GM21576 (cell line): ENCODE measurements around the gene LYPD6B.

Source experiments
- ATAC-seq: cut with Tn5 transposase; IDR thresholded peaks from one replicate; pipeline ENCODE4 v1.9.1; 2021; ENCODE audit warnings: mild to moderate bottlenecking, moderate library complexity; ENCODE audit not compliant: unreplicated experiment

The LYPD6B gene

DNA sequence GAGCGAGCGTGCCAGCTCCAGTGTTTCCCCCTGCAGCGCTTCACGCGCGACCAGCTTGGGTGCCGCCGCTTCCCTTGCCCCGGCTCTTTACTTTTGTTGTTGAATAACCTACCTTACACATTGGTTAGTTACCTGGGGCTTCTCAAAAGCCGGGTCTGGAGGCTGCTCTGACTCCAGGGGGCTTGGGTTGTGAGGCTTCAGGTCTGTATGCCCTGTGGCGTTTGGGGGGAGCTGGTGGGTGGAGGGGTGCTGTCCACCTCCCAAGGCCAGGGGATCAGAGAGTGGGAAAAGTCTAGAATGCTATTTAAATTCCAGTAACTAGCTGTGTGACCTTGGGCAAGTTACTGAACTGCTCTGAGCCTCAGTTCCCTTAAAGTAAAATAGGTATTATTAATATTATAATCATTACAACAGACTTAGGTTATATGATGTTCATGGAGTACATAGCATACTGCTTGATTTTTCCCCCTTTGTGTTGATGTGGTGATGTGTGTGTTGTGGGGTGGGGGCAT, 770 bp downstream of the LYPD6B start:
- ATAC-seq, result no peak

DNA sequence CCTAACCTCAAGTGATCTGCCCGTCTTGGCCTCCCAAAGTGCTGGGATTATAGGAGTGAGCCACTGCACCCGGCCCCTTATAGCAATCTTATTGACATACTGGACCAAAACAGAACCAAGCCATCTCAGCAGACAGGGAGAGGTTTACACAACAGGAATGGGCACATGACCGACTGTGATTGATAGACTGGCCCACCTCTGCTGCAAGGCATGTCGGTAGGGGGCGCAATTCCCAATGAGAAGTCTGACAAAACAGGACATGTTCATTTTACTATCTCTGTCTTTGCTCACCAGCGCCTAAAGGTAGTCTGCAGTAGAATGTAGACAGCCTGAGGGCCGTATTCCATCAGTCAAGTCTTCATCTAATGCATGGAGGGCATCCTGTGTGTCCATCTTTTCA, 2.0 kb downstream of the LYPD6B start:
- ATAC-seq, result peak; percentile 37

DNA sequence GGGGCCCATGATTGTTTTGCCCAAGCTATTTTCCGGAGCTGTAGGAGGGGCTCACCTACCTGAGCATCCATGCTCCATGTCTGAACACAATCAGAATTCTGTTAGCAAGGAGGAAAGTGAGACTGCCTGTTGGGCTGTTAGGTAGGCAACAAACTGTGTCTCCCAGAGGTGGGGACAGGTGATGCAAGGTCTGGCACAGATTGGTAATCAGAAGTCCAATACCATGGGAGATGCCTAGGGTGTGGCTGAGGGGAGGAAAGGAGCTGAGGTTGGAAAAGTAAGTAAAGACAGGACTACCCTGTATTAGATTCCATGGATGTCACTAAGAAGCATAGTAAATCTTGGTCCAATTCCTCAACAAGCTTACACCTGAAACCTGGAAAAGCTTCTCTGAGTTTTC, 3.0 kb downstream of the LYPD6B start:
- ATAC-seq, result no peak

DNA sequence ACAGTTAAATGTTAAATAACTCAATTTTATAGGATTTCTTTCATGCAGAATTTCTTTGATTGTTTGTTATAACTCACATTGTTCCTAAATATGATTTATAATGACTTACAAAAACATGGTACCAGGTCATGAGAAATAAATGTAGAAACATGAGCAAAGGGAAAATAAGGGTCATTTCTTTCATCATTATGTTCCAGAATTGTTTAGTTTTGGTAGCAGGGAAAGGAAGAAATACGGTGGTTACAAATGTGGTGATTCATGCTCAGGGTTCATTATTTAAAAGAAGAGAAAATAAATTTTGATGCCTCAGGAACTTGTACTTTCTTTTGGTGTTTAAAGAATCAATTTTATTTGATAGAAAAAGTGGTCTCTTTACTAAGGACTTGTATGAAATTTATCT, 4.4 kb downstream of the LYPD6B start:
- no peak for ATAC-seq

GRCh38 chr2:149044500-149044899, 6.0 kb downstream of the LYPD6B start:
- ATAC-seq, result no peak

GRCh38 chr2:149047118-149047517, 8.6 kb downstream of the LYPD6B start:
- ATAC-seq, result no peak

DNA sequence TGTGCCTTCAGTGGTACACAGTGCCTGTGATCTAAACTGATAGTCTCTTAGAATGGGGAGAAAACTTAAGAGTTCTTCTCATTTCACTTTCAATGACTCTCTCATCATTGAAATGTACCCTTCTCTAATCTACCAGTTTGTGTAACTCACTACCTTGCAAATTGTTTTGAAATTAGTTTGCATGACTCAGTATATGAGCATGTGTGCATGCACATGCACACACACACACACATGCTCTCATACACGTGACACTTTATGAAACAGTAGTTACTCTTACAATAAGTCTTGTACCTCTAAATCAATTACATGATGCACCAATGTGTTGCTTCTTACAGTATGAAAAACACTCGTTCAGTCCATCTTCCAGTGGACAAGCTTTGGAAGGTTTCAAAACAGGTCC, 10.6 kb downstream of the LYPD6B start:
- no peak for ATAC-seq

GRCh38 chr2:149050188-149050587, 11.7 kb downstream of the LYPD6B start:
- peak; percentile 90 for ATAC-seq

GRCh38 chr2:149055751-149056150, 17.3 kb downstream of the LYPD6B start:
- ATAC-seq, result no peak

GRCh38 chr2:149056541-149057255, 18.2 kb downstream of the LYPD6B start:
- no peak for ATAC-seq

GRCh38 chr2:149057401-149057800, 18.9 kb downstream of the LYPD6B start:
- no peak for ATAC-seq

- no peak for ATAC-seq
Observed at GRCh38 chr2:149058936-149059335, 20.4 kb downstream of the LYPD6B start.

DNA sequence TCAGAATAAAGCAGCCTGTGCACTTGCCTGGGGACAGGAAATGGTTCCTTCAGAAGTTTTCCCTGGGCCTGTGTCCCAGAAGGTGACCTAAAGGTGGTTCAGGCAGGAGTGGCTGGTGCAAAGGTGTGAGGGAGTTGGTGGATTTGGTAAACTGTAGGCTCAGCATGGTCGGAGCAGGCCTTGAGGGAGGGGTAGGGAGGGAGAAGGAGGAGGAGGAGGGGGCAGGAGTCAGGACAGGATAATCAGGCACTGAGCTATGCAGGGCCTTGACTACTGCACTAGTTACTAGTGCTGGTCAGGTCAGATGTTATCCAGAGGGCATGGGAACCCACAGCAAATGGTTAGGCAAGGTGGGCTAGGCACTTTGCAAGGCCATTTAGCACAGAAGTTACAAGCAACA, 21.3 kb downstream of the LYPD6B start:
- no peak for ATAC-seq

DNA sequence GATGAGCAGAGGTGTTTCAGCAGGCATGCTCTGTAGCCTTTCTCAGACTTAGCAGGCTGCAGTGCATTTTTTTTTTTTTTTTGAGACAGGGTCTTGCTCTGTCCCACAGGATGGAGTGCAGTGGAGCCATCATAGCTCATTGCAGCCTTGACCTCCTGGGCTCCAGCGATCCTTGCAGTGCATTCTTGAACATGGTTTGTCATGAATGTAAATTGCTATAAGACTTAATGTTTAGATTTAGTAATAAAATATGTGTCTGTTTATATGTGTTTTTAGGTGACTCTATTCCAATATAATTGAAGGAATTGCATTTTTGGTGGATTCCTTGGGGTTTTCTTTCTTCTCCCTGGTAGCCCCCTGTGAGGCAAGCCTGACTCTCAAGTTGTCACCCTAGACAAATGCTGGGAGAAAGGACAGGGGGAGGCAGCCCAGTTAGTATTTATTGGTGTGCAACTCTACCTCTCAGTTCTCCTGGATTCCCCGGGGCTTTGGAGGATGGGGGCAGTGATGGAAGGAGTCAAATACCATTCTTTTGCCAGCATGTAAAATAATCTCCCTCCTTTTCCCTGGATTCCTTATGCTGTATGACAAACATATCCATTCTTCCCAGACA, 22.7 kb downstream of the LYPD6B start:
- ATAC-seq, result no peak

DNA sequence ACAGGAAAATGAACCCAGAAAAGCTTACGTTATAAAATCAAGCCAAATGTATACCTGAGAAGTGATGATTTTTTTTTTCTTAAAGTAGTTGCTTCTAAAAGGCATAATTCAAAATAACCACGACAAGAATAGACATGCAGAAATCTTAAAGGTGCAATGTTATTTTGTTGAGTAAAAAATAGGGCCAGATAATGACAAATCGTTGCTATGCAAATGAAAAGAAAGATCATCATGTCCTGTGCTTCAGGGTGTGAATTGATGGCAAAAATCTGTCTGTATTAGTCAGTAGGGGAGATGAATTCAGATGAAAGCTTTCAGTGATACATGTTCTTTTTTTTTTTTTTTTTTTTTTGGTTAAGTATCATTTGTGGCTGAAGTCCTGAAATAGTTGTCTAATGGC, 24.0 kb downstream of the LYPD6B start:
- no peak for ATAC-seq

DNA sequence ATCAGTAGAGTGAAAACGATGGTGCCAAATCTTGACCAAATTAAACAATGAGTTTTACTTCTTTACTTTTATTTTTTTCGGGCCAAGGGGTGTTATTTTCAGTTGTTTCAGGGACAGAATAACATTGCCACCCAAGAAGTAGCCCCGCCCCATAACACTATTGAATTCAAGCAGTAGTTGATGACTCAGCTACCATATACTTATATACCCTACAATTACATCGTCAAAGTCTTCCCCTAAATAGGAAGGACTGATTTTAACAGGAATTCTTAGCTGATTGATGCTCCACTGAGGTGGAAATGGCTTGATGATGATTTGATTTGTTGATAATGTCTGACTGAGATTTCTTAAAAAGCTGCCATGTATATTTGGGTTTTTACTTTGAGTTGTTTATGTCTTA, 24.7 kb downstream of the LYPD6B start:
- ATAC-seq, result no peak

DNA sequence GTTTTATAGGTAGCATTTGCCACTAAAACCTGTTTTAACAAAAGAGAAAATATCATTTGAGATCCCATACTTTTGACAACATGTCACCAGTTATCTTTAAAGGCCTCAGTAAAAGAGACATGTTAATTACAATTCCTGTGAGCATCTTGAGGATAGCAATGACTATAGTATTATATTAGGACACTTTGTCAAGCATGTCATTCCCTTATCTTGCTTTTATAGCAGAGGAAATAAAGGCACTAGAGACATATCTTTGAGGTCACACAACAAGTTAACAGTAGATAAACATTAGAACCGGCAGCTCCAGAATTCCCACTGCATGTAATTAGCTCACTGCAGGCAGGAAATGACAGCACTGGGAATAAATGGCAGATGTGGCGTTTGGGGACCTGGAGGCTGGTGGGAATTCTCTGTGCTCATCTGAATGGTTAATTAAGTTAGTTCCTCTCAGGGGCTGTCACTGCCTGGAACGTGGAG, 25.9 kb downstream of the LYPD6B start:
- ATAC-seq, result no peak

DNA sequence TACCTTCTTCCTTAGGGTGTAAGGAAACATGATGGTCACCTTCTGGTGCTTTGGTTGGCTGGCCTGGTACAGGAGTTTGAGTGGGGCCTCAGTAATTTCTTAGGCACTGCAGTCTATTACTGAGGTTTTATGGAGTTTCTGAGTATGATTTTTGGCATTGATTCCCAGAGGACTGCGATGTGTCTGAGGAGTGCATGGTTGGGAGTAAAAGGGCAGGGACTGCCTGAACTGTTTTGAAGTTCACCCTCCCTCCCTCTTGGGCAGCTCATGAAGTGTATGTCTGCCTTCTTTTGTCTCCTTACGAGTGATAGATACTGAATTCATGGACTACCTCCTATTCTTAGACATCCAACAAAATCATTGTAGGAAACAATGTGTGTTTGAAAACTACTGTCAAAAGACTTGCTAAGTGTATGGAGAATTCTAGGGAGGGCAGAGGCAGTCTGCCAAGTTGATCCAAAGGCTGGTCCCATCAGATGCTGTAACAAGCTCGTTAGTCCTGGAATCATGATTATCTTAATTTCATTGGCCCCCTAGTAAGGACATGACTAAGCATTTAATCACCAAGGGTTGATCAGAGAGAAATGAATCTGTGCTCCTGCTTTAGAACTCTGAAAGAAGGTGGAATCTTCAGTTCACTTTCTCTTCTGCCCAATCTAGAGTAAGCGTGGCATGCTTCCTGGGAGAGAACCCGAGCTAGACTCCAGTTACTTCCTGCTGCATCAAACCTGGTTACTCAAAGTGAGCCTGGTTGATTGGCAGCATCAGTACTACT, 26.5 kb downstream of the LYPD6B start:
- ATAC-seq, result no peak

GRCh38 chr2:149068225-149068995, 29.9 kb downstream of the LYPD6B start:
- no peak for ATAC-seq

DNA sequence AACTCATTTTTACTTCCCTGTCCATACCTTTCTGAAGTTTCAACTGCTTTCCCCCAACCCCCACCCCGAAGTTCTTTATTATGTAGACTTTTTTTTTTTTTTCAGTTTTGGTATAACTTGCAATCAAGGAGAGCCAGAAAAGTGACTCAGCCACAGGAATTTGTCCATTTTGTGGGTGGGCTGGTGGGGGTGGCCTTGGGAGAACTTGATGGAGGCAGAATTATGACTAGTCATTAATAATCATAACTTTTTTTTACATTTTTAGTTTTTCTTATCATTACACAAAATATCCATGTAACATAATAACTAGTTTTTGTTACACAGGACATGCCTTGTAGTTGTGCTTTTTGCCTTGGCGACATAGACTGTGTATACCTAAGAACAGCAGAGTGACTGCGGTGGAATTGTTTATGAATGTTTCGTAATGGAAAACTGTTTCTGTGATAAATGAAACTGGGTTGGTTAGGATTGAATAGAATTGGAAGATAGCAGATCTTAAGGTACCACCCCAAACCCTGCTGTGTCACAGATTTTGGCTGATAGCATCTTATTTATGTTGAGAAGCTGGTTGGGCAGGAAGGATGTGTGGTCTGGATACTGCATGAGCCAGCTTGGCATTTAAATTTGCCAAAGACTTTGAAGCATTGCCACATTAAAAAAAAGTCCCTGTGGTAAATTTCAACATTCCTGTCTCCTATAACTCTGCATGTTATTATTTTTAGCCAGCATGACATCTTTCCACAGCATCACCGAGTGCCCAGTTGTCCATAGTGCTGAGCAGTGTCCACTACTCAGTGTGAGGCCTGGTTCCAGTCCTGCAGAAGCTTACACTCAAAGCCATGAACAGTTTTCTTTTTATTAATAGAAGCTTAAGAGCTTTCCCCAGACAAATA, 30.7 kb downstream of the LYPD6B start:
- no peak for ATAC-seq
